ENCODE measurements around the gene MTFMT.

The MTFMT gene

DNA sequence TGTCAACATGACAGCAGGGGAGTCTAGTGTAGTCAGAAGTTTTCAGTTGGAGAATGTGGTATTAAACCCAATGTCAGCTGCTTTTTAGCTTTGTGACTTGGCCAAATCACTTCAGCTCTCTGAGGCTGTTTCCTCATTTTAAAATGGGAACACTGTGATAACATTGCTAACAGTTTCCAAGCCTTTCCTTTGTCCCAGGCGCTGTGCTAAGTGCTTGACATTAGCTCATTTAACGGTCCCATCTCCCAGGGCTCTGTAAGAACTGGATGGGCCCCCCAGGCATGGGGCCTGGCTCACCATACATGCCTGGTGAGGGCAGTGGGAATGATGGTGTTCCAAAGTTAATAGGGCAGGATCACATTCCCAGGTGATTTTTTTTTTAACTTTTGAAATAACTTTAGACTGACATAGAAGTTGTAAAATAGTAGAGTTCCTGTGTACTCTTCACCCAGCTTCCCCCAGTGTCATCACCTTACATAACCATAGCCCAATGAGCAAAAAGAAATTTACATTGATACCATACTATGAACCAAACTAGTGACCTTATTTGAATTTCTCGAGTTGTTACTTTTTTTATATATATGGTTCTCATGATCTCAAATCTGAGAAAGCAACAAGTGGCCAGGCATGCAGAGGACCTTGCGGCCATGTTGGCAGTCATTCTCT, 30.6 kb upstream of the MTFMT start:
- TF ChIP-seq, protein P1, sequence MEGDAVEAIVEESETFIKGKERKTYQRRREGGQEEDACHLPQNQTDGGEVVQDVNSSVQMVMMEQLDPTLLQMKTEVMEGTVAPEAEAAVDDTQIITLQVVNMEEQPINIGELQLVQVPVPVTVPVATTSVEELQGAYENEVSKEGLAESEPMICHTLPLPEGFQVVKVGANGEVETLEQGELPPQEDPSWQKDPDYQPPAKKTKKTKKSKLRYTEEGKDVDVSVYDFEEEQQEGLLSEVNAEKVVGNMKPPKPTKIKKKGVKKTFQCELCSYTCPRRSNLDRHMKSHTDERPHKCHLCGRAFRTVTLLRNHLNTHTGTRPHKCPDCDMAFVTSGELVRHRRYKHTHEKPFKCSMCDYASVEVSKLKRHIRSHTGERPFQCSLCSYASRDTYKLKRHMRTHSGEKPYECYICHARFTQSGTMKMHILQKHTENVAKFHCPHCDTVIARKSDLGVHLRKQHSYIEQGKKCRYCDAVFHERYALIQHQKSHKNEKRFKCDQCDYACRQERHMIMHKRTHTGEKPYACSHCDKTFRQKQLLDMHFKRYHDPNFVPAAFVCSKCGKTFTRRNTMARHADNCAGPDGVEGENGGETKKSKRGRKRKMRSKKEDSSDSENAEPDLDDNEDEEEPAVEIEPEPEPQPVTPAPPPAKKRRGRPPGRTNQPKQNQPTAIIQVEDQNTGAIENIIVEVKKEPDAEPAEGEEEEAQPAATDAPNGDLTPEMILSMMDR (IDR thresholded peaks at IDR 0.05; ENCODE audit: low read depth, low read length, missing control alignments): no peak
- no peak overlapping the region for H3K4me3 ChIP-seq (ENCODE audit: low read depth, low read length)
- no peak for DNase-seq (ENCODE audit: low read depth)
- in situ Hi-C loops (cut with HindIII; ENCODE audit: low sequenced_read_pairs): no loop called here

DNA sequence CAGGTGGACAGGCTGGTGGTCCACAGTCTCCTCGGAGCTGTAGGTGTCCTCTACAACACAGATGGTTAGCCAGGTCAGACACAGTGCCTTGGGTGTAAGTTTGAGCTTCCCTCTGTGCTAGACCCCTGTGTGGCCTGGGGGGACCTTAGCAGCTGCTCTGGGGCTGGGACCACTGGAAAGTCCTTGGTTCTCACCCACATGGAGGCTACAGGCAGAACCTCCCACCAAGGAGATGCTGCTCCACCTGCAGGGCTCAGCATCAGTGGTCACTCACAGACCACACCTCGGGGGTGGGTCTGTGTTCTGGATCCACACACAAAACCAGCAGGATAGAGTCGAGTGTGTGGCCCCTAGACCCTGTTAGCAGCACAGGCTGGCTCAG, 29.9 kb upstream of the MTFMT start:
- no peak for DNase-seq (ENCODE audit: low read depth)
- TF ChIP-seq, protein P1 (IDR thresholded peaks at IDR 0.05; ENCODE audit: low read depth, low read length, missing control alignments): no peak
- in situ Hi-C loops (cut with HindIII; ENCODE audit: low sequenced_read_pairs): no loop called here
- H3K4me3 ChIP-seq (ENCODE audit: low read depth, low read length): no peak overlapping the region

DNA sequence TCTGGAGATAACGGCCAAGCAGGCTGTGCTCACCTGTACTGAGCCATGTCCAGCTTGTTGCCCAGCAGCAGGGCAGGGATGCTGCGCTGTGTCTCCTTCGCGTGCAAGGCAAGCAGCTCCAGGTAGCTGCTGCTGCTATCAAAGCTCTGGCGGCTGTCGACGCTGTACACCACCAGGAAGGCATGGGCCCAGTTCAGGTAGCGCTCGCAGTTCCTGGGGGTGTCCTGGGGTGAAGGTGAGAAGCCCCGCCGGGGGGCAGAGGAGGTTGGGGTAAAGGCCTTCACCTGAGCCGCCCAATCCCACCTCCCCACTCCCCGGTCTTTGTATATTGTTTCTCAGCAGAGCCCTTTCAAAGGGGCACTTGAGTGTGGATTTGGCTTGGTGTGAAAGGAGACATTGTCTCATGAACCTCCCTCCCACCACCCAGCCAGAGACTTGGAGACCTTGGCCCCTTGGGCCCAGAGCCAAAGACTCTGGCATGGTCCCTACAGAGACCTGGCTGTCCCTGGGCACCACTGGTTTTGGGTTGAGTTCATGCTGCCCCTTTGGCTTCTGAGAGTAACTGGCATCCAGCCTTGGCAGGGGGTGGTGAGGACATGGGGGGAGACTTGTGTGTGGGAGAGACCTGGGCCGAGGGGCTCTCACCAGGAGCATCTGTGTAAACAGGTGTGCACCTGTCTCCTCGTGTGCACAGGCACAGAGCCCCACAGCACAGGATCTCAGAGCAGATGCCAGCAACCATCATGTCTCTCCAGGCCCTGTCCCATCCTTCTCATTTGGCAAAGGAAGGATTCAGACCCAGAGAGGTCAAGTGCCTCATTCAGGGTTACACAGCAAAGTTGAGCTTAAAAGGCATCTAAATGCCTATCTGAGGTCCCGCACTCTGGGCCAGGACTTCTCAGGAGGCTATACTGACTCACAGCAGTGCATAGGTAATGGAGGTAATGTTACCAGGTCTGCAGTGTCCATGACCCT, 29.2 kb upstream of the MTFMT start:
- TF ChIP-seq, protein P1 (IDR thresholded peaks at IDR 0.05; ENCODE audit: low read depth, low read length, missing control alignments): no peak
- no peak for DNase-seq (ENCODE audit: low read depth)
- H3K4me3 ChIP-seq (ENCODE audit: low read depth, low read length): no peak overlapping the region
- in situ Hi-C loops (cut with HindIII; ENCODE audit: low sequenced_read_pairs): no loop called here

DNA sequence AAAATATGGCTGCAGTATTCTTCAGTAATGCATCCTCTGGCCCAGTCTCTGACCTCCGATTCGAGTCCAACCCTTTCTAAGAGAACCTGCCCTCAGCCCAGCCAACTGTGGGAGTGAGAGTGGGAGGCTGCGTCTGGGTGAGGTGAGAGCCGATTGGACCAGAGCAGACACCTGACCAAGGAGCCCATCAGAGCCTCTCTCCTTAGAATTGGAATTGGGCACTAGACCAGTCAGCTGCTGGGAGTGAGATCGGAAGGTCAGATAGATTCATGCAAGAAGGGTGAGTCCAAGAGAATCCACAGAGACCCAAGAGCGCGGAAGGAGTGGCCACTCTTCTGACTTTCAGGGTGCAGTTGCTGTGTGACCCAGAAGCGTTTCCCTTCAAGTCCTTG, 28.1 kb upstream of the MTFMT start:
- in situ Hi-C loops (cut with HindIII; ENCODE audit: low sequenced_read_pairs): no loop called here
- no peak overlapping the region for H3K4me3 ChIP-seq (ENCODE audit: low read depth, low read length)
- TF ChIP-seq, protein P1 (IDR thresholded peaks at IDR 0.05; ENCODE audit: low read depth, low read length, missing control alignments): no peak
- DNase-seq (ENCODE audit: low read depth): no peak

DNA sequence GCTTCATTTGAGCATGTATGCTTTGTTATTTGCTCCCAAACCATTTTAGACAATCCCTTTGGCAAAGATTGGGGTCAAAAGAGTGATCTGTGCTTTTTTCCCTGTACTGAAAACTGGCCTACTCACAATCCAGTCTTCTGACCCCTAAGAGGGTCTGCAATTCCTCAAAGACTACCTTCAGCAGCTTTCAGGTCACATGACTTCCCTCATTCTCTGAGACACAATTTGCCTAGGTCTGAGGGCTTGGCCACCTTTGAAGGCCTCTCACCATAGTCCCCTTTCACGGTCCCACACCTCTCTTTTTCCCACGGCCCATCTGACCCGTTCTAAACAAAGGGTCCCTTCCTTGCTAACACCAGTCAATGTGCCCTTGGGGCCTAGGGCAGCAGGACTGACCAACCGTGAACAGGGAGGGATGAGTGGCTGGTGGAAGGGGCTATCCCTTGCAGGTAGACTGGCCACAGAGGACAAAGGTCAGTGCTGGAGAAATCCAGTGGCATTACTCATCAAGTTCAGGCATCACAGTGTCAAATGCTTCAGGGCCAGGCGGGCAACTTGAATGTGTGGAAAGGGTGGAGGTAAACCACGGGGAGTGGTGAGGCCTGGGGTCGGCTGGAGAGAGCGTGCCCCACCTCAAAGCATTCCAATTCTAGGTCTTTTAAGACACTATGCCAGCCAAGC, 27.6 kb upstream of the MTFMT start:
- in situ Hi-C loops (cut with HindIII; ENCODE audit: low sequenced_read_pairs): no loop called here
- TF ChIP-seq, protein P1 (IDR thresholded peaks at IDR 0.05; ENCODE audit: low read depth, low read length, missing control alignments): no peak
- H3K4me3 ChIP-seq (ENCODE audit: low read depth, low read length): no peak overlapping the region
- no peak for DNase-seq (ENCODE audit: low read depth)

DNA sequence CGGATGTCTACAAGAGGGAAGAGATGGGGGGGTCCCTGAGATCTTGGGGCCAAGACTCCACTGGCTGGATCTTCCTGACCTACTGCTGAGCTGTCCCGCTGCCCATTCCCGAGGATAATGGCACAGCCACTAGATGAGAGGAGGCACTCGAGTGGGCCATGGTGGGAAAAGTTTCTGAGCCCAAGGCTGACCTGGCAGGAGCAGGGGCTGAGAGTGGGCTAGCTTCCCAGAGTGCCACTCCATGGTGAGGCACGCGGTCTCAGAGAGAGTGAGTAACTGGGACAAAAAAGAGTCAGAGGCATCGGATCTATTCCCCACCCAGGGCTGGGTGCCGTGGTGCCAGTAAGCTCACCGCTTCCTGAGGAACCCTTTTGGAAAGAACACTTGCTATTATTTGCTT, 26.7 kb upstream of the MTFMT start:
- no peak overlapping the region for H3K4me3 ChIP-seq (ENCODE audit: low read depth, low read length)
- TF ChIP-seq, protein P1 (IDR thresholded peaks at IDR 0.05; ENCODE audit: low read depth, low read length, missing control alignments): no peak
- no peak for DNase-seq (ENCODE audit: low read depth)
- in situ Hi-C loops (cut with HindIII; ENCODE audit: low sequenced_read_pairs): no loop called here

Data from astrocyte of the cerebellum (primary cell).